OCI-LY1 (cell line): Measurements from ENCODE around the gene TTLL11.

Source experiments
- H2AFZ ChIP-seq: fragments of 200-600 bp; sonication (generic), shearing (Covaris generic); 2 replicates; pipeline ENCODE4 v1.6.0; 2014; ENCODE audit warnings: antibody characterized with exemption, mild to moderate bottlenecking, low read length
- H3F3A ChIP-seq: fragments of 200-600 bp; sonication (generic), shearing (Covaris generic); 2 replicates; pipeline ENCODE4 v1.6.0; 2014; ENCODE audit warnings: mild to moderate bottlenecking, antibody characterized with exemption, low read length, moderate library complexity; ENCODE audit not compliant: insufficient read depth
- H3K27ac ChIP-seq: fragments of 200-600 bp; sonication (generic); 2 replicates; pipeline ENCODE4 v1.5.1; 2014; ENCODE audit warnings: low read length, mixed run types, mild to moderate bottlenecking, low read depth; ENCODE audit not compliant: poor library complexity, severe bottlenecking
- H3K27me3 ChIP-seq: fragments of 200-600 bp; sonication (generic); 2 replicates; pipeline ENCODE4 v1.6.0; 2014; ENCODE audit warnings: antibody characterized with exemption, mild to moderate bottlenecking, low read length, moderate library complexity; ENCODE audit not compliant: insufficient read depth
- H3K36me3 ChIP-seq: fragments of 200-600 bp; sonication (generic); 2 replicates; pipeline ENCODE4 v1.6.1; 2014; ENCODE audit warnings: mild to moderate bottlenecking, antibody characterized with exemption, low read length, moderate library complexity, mixed read lengths; ENCODE audit not compliant: insufficient read depth
- H3K4me1 ChIP-seq: fragments of 200-600 bp; sonication (generic); 2 replicates; pipeline ENCODE4 v1.5.1; 2014; ENCODE audit warnings: mild to moderate bottlenecking, low read length, moderate library complexity; ENCODE audit not compliant: insufficient read depth, severe bottlenecking
- H3K4me2 ChIP-seq: fragments of 200-600 bp; sonication (generic), shearing (Covaris generic); 2 replicates; pipeline ENCODE4 v1.6.1; 2014; ENCODE audit warnings: low read length
- H3K4me3 ChIP-seq: fragments of 200-600 bp; sonication (generic); 2 replicates; pipeline ENCODE4 v1.5.1; 2014; ENCODE audit warnings: low read length, low read depth, mild to moderate bottlenecking, mixed read lengths; ENCODE audit not compliant: poor library complexity, severe bottlenecking
- H3K79me2 ChIP-seq: fragments of 200-600 bp; shearing (Covaris generic); 2 replicates; pipeline ENCODE4 v1.6.1; 2016; ENCODE audit warnings: mixed run types, low read length, mixed read lengths; ENCODE audit not compliant: insufficient read depth
- H3K9ac ChIP-seq: fragments of 200-600 bp; sonication (generic), shearing (Covaris generic); 2 replicates; pipeline ENCODE4 v1.6.1; 2014; ENCODE audit warnings: mild to moderate bottlenecking, low read length, mixed read lengths
- H3K9me2 ChIP-seq: fragments of 200-600 bp; sonication (generic), shearing (Covaris generic); 2 replicates; pipeline ENCODE4 v1.6.1; 2014; ENCODE audit warnings: low read depth, mild to moderate bottlenecking, low read length, mixed read lengths
- H3K9me3 ChIP-seq: fragments of 200-600 bp; shearing (Covaris generic); 2 replicates; pipeline ENCODE4 v1.6.1; 2014; ENCODE audit warnings: low read length, mixed read lengths
- H4K20me1 ChIP-seq: fragments of 200-600 bp; sonication (generic), shearing (Covaris generic); 2 replicates; pipeline ENCODE4 v1.6.0; 2016; ENCODE audit warnings: mild to moderate bottlenecking, low read length; ENCODE audit not compliant: insufficient read depth
- EZH2 ChIP-seq: fragments of 200-600 bp; sonication (generic), shearing (Covaris generic); IDR thresholded peaks from 2 replicates; pipeline ENCODE4 v1.8.0; 2017; ENCODE audit warnings: borderline replicate concordance, mixed run types, mild to moderate bottlenecking, antibody characterized with exemption, low read length, moderate library complexity, mixed read lengths
- TF ChIP-seq, protein P1 (sequence below): fragments of 200-600 bp; sonication (generic), shearing (Covaris generic); IDR thresholded peaks from 2 replicates; pipeline ENCODE4 v1.5.1; 2017; ENCODE audit warnings: mild to moderate bottlenecking, antibody characterized with exemption, low read length, moderate library complexity, mixed read lengths

Gene TTLL11

DNA sequence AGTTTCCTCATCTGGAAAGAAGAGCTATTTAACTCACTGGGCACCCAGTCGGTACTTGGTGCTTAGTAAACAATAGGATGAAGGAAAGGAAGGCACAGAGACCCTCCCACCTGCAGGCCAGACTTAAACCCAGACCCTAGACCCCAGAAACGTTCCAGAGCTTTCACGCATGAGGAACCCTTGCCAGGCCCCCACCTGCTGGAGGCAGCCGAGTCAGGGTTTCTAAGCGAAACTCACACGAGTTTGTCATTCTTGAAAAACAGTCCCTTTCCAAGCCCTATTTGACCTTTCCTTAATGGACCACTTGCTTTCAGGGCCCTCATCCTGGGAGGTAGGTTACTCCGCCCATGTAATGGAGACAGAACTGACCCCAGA, 35.8 kb upstream of the TTLL11 start:
- H3F3A ChIP-seq = no peaks in the 10 kb centered on the region
- no peak overlapping the region for H3K4me3 ChIP-seq
- no peaks in the 10 kb centered on the region for H3K9me2 ChIP-seq
- H3K9me3 ChIP-seq = no peaks in the 10 kb centered on the region
- no peaks in the 10 kb centered on the region for H4K20me1 ChIP-seq
- H3K79me2 ChIP-seq = no peaks in the 10 kb centered on the region
- H3K27ac ChIP-seq = no peak overlapping the region
- H2AFZ ChIP-seq = no peak overlapping the region
- no peak for TF ChIP-seq EZH2
- TF ChIP-seq, protein P1, sequence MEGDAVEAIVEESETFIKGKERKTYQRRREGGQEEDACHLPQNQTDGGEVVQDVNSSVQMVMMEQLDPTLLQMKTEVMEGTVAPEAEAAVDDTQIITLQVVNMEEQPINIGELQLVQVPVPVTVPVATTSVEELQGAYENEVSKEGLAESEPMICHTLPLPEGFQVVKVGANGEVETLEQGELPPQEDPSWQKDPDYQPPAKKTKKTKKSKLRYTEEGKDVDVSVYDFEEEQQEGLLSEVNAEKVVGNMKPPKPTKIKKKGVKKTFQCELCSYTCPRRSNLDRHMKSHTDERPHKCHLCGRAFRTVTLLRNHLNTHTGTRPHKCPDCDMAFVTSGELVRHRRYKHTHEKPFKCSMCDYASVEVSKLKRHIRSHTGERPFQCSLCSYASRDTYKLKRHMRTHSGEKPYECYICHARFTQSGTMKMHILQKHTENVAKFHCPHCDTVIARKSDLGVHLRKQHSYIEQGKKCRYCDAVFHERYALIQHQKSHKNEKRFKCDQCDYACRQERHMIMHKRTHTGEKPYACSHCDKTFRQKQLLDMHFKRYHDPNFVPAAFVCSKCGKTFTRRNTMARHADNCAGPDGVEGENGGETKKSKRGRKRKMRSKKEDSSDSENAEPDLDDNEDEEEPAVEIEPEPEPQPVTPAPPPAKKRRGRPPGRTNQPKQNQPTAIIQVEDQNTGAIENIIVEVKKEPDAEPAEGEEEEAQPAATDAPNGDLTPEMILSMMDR = no peak
- peaks cover 21% of the 10 kb centered on the region; the same call in 1 of the 2 replicates for H3K27me3 ChIP-seq
- no peak overlapping the region for H3K4me2 ChIP-seq
- H3K36me3 ChIP-seq = no peaks in the 10 kb centered on the region
- peaks cover 11% of the 10 kb centered on the region for H3K4me1 ChIP-seq
- H3K9ac ChIP-seq = no peak overlapping the region

DNA sequence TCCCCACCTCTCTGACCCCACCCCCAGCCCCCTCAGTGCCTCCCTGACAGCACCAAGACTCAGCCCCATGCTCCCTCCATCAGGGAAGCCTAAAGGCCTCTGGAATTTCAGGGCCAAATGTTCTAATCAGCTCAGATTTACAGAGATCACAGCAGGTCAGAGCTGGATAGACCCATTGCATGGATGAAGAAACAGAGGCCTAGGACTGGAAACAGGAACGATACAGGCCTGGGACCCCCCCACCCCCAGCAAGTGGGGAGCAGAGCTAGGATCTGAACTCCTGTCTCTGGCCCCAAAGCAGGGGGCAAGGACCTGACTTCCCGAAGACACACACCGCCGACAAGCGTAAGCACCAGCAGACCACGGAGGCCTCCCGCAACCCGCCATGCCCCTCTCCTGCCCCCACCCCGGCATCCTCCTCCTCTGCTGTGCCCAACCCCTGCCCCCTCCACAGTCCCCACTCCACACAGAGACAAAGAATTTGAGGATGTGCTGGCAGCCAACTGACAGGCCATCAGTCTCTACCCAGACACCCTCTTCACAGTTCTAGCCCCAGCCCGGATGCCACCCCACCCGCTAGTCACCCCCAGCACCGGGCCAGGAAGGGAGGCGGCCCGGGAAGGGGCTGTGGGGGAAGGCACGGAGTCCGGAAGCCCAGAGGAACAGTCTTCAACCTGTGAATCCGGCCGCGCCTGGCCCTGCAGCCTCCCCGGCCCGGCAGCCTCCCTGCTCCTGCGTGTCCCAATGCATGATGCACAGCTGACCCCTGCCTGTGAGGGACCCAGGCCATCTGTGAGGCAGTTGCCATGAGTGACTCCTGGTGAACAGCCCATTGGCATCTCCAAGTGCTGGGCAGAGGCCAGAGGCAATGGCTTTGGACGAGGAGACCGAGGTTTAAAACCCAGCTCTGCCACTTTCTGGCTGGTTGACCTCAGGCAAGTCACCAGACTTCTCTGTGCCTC, 35.2 kb upstream of the TTLL11 start:
- H3K4me3 ChIP-seq = no peak overlapping the region
- H3F3A ChIP-seq = no peaks in the 10 kb centered on the region
- TF ChIP-seq, protein P1 = no peak
- no peak for TF ChIP-seq EZH2
- no peak overlapping the region for H3K4me2 ChIP-seq
- no peak overlapping the region for H3K9ac ChIP-seq
- H2AFZ ChIP-seq = no peak overlapping the region
- no peaks in the 10 kb centered on the region for H3K36me3 ChIP-seq
- peaks cover 11% of the 10 kb centered on the region for H3K4me1 ChIP-seq
- no peaks in the 10 kb centered on the region for H3K79me2 ChIP-seq
- no peaks in the 10 kb centered on the region for H4K20me1 ChIP-seq
- peaks cover 21% of the 10 kb centered on the region; the same call in 1 of the 2 replicates for H3K27me3 ChIP-seq
- no peak overlapping the region for H3K27ac ChIP-seq
- H3K9me2 ChIP-seq = no peaks in the 10 kb centered on the region
- no peaks in the 10 kb centered on the region for H3K9me3 ChIP-seq

DNA sequence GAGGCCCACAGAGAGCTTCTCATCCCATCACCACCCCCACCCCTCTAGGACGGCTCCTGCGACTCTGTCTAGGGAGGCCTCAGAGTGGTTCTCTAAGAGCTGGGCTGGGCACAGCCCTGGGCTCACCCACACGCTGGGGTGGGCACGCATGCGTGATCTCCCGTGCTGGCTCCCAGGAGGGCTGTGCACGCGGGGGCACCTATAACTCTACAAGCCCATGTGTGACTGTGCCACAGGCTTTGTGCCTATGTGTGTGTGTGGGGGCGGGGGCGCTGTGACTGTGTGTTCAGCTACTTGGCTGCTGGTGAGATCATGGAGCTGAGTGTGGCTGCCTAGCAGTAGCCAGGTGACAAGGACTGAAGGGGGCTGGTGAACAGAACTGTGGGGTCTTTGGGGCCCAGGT, 34.3 kb upstream of the TTLL11 start:
- peaks cover 21% of the 10 kb centered on the region; the same call in 1 of the 2 replicates for H3K27me3 ChIP-seq
- no peak overlapping the region for H3K27ac ChIP-seq
- no peak overlapping the region for H3K4me2 ChIP-seq
- H3K4me1 ChIP-seq = peaks cover 11% of the 10 kb centered on the region
- no peak overlapping the region for H2AFZ ChIP-seq
- no peaks in the 10 kb centered on the region for H3K9me2 ChIP-seq
- H3K9ac ChIP-seq = no peak overlapping the region
- H3K36me3 ChIP-seq = no peaks in the 10 kb centered on the region
- TF ChIP-seq EZH2 = no peak
- TF ChIP-seq, protein P1 = no peak
- H3K4me3 ChIP-seq = no peak overlapping the region
- H3F3A ChIP-seq = no peaks in the 10 kb centered on the region
- H4K20me1 ChIP-seq = no peaks in the 10 kb centered on the region
- no peaks in the 10 kb centered on the region for H3K79me2 ChIP-seq
- H3K9me3 ChIP-seq = no peaks in the 10 kb centered on the region
